Measurements from ENCODE around the gene MEGF6.

The MEGF6 gene

GRCh38 chr1:3521426-3521825 is 89.9 kb downstream of the MEGF6 start:
- DNase-seq (ENCODE audit: low read depth, low spot score), result no peak

- DNase-seq (ENCODE audit: low read depth, low spot score), result no peak
Observed at GRCh38 chr1:3520419-3521378, 90.6 kb downstream of the MEGF6 start.

- DNase-seq (ENCODE audit: low read depth, low spot score), result no peak
Observed at GRCh38 chr1:3519301-3519885, 91.9 kb downstream of the MEGF6 start.

GRCh38 chr1:3518756-3519155 is 92.6 kb downstream of the MEGF6 start:
- DNase-seq (ENCODE audit: low read depth, low spot score), result no peak

GRCh38 chr1:3518256-3518655 is 93.1 kb downstream of the MEGF6 start:
- no peak for DNase-seq (ENCODE audit: low read depth, low spot score)

- DNase-seq (ENCODE audit: low read depth, low spot score), result no peak
Observed at GRCh38 chr1:3516911-3517675, 94.2 kb downstream of the MEGF6 start.

- no peak for DNase-seq (ENCODE audit: low read depth, low spot score)
Observed at GRCh38 chr1:3516481-3516869, 94.8 kb downstream of the MEGF6 start.

- no peak for DNase-seq (ENCODE audit: low read depth, low spot score)
Observed at GRCh38 chr1:3515774-3516480, 95.4 kb downstream of the MEGF6 start.

- no peak for DNase-seq (ENCODE audit: low read depth, low spot score)
Observed at GRCh38 chr1:3515272-3515671, 96.0 kb downstream of the MEGF6 start.

- no peak for DNase-seq (ENCODE audit: low read depth, low spot score)
Observed at GRCh38 chr1:3514404-3514803, 96.9 kb downstream of the MEGF6 start.

GRCh38 chr1:3511856-3512255 is 99.5 kb downstream of the MEGF6 start:
- DNase-seq (ENCODE audit: low read depth, low spot score), result no peak

- DNase-seq (ENCODE audit: low read depth, low spot score), result no peak
Observed at GRCh38 chr1:3511306-3511705, 100.0 kb downstream of the MEGF6 start.

- DNase-seq (ENCODE audit: low read depth, low spot score), result no peak
Observed at GRCh38 chr1:3510956-3511250, 100.4 kb downstream of the MEGF6 start.

GRCh38 chr1:3510136-3510955 is 101.0 kb downstream of the MEGF6 start:
- no peak for DNase-seq (ENCODE audit: low read depth, low spot score)

- DNase-seq (ENCODE audit: low read depth, low spot score), result no peak
Observed at GRCh38 chr1:3509721-3510120, 101.6 kb downstream of the MEGF6 start.

- DNase-seq (ENCODE audit: low read depth, low spot score), result no peak
Observed at GRCh38 chr1:3508757-3509415, 102.4 kb downstream of the MEGF6 start.

- no peak for DNase-seq (ENCODE audit: low read depth, low spot score)
Observed at GRCh38 chr1:3507636-3508275, 103.6 kb downstream of the MEGF6 start.

GRCh38 chr1:3506943-3507342 is 104.4 kb downstream of the MEGF6 start:
- no peak for DNase-seq (ENCODE audit: low read depth, low spot score)

- DNase-seq (ENCODE audit: low read depth, low spot score), result no peak
Observed at GRCh38 chr1:3506041-3506440, 105.3 kb downstream of the MEGF6 start.

- DNase-seq (ENCODE audit: low read depth, low spot score), result no peak
Observed at GRCh38 chr1:3505161-3505560, 106.1 kb downstream of the MEGF6 start.

All from smooth muscle cell of the brain vasculature (primary cell).